Measurements from ENCODE around the gene KIF6.

KIF6 gene

DNA sequence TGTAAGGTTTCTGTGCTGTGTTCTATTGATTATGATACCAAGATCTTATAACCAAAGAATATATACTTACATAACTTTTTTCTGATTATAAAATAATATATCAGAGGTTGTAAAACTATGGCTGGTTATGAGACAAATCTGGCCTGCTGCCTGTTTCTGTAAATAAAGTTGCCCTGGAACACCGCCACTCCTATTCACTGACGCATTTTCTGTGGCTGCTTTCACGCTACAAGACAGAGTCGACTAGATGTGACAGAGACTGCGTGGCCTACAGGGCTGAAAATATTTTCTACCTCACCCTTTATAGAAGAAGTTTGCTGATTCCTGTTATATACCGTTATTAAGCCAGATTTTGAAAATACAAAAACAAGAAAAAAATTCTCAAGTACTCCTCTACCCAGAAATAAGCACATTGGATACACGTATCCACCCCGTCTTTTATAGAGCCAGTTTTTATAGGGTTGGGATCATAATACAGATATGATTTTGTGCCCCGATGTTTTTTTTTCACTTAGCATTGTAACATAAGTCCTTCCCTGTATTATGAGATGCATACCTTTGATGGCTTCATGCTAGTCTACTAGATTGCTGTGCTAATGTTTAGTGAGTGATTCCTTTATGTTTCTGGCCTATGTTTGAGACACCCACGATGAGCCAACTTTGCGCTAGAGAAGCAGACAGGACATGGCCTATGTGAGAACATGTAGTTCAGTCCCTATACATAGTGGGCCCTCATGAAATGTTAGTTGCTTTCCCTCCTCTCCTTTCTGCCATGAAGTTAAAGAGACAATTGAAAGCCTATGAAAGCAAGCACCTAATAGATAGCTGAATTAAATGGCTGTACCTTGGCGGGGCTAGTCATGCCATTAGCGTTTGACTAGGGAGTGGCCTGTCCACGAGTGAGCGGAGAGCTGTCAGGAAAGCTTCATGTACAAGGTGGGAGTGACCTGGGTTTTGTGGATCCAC is 304.6 kb downstream of the KIF6 start:
- TF ChIP-seq, protein P1, sequence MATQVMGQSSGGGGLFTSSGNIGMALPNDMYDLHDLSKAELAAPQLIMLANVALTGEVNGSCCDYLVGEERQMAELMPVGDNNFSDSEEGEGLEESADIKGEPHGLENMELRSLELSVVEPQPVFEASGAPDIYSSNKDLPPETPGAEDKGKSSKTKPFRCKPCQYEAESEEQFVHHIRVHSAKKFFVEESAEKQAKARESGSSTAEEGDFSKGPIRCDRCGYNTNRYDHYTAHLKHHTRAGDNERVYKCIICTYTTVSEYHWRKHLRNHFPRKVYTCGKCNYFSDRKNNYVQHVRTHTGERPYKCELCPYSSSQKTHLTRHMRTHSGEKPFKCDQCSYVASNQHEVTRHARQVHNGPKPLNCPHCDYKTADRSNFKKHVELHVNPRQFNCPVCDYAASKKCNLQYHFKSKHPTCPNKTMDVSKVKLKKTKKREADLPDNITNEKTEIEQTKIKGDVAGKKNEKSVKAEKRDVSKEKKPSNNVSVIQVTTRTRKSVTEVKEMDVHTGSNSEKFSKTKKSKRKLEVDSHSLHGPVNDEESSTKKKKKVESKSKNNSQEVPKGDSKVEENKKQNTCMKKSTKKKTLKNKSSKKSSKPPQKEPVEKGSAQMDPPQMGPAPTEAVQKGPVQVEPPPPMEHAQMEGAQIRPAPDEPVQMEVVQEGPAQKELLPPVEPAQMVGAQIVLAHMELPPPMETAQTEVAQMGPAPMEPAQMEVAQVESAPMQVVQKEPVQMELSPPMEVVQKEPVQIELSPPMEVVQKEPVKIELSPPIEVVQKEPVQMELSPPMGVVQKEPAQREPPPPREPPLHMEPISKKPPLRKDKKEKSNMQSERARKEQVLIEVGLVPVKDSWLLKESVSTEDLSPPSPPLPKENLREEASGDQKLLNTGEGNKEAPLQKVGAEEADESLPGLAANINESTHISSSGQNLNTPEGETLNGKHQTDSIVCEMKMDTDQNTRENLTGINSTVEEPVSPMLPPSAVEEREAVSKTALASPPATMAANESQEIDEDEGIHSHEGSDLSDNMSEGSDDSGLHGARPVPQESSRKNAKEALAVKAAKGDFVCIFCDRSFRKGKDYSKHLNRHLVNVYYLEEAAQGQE (IDR thresholded peaks at IDR 0.05; ENCODE audit: insufficient replicate concordance, low read depth): no peak
- TF ChIP-seq, protein P2, sequence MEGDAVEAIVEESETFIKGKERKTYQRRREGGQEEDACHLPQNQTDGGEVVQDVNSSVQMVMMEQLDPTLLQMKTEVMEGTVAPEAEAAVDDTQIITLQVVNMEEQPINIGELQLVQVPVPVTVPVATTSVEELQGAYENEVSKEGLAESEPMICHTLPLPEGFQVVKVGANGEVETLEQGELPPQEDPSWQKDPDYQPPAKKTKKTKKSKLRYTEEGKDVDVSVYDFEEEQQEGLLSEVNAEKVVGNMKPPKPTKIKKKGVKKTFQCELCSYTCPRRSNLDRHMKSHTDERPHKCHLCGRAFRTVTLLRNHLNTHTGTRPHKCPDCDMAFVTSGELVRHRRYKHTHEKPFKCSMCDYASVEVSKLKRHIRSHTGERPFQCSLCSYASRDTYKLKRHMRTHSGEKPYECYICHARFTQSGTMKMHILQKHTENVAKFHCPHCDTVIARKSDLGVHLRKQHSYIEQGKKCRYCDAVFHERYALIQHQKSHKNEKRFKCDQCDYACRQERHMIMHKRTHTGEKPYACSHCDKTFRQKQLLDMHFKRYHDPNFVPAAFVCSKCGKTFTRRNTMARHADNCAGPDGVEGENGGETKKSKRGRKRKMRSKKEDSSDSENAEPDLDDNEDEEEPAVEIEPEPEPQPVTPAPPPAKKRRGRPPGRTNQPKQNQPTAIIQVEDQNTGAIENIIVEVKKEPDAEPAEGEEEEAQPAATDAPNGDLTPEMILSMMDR (IDR thresholded peaks at IDR 0.05; ENCODE audit: insufficient read depth, low read length): no peak
- no peak for TF ChIP-seq SPI1 (IDR thresholded peaks at IDR 0.05; ENCODE audit: borderline replicate concordance, low read depth)
- no peak for TF ChIP-seq POLR2AphosphoS5 (IDR thresholded peaks at IDR 0.05; ENCODE audit: low read depth)
- no peak for TF ChIP-seq GABPA (IDR thresholded peaks at IDR 0.05; ENCODE audit: low read depth)
- H3K27ac ChIP-seq (replicated peaks): no peak overlapping the region
- DNase-seq (ENCODE audit: low read depth in 1 of 2, low spot score in 1 of 2): no peak

DNA sequence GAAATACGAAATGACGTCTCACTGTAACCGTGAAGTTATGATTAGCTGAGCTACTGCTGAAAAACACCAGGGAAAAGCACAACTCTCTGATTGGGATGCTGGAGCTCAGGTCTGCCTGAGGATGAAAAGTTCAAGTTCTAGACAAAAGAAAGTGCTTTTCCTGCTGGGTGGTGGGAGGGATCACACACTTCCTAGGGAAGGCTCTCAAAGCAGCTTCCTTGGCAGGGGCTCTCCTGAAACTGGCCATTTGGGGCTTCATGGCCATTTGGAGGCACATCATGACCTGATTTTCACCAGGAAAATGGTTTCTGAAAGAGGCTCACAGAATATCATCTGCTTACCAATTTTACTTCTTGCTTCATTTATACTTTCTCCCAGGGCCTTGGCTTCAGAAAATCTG is 305.6 kb downstream of the KIF6 start:
- Histone ChIP-seq H3K27ac (replicated peaks) (no peak overlapping the region), H3K4me3 (replicated peaks; ENCODE audit: insufficient read depth, low read length) (no peak overlapping the region), H3K27me3 (ENCODE audit: insufficient read depth, poor library complexity, severe bottlenecking) (no peaks in the 10 kb centered on the region)
- DNase-seq (ENCODE audit: low read depth in 1 of 2, low spot score in 1 of 2): no peak
- TF ChIP-seq POLR2AphosphoS5 (IDR thresholded peaks at IDR 0.05; ENCODE audit: low read depth) (no peak), GABPA (IDR thresholded peaks at IDR 0.05; ENCODE audit: low read depth) (no peak), SPI1 (IDR thresholded peaks at IDR 0.05; ENCODE audit: borderline replicate concordance, low read depth) (no peak)
- TF ChIP-seq, protein P2 (IDR thresholded peaks at IDR 0.05; ENCODE audit: insufficient read depth, low read length): no peak
- TF ChIP-seq, protein P1 (IDR thresholded peaks at IDR 0.05; ENCODE audit: insufficient replicate concordance, low read depth): no peak

More for the DNA sequence above, 304.6 kb downstream of the KIF6 start:
- H3K4me3 ChIP-seq (replicated peaks; ENCODE audit: insufficient read depth, low read length): no peak overlapping the region
- H3K27me3 ChIP-seq (ENCODE audit: insufficient read depth, poor library complexity, severe bottlenecking): no peaks in the 10 kb centered on the region

DNA sequence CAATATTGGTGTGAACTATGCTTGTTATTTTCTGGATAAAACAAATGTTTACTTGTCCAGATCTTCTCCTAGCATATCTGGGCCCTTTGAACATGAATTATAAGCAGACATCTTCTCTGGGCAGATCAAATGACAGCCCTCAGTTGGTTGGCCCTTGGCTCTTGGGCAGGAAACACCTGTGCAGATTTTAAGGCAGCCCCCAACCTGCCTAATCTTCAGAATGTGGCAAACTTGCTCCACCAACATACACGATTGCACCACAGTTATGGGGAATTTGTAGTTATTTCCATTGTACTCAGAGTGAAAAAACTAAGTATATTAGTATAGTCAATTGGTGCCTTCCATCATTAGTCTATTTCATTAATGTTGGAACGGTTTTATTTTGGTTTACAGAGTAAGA is 307.8 kb downstream of the KIF6 start:
- H3K27me3 ChIP-seq (ENCODE audit: insufficient read depth, poor library complexity, severe bottlenecking): no peaks in the 10 kb centered on the region
- TF ChIP-seq, protein P2 (IDR thresholded peaks at IDR 0.05; ENCODE audit: insufficient read depth, low read length): no peak
- TF ChIP-seq, protein P1 (IDR thresholded peaks at IDR 0.05; ENCODE audit: insufficient replicate concordance, low read depth): no peak
- no peak for TF ChIP-seq SPI1 (IDR thresholded peaks at IDR 0.05; ENCODE audit: borderline replicate concordance, low read depth)
- no peak for TF ChIP-seq GABPA (IDR thresholded peaks at IDR 0.05; ENCODE audit: low read depth)
- TF ChIP-seq POLR2AphosphoS5 (IDR thresholded peaks at IDR 0.05; ENCODE audit: low read depth): no peak
- no peak overlapping the region for H3K27ac ChIP-seq (replicated peaks)
- no peak for DNase-seq (ENCODE audit: low read depth in 1 of 2, low spot score in 1 of 2)
- H3K4me3 ChIP-seq (replicated peaks; ENCODE audit: insufficient read depth, low read length): no peak overlapping the region
